ENCODE measurements around the gene BEGAIN.

Gene BEGAIN

DNA sequence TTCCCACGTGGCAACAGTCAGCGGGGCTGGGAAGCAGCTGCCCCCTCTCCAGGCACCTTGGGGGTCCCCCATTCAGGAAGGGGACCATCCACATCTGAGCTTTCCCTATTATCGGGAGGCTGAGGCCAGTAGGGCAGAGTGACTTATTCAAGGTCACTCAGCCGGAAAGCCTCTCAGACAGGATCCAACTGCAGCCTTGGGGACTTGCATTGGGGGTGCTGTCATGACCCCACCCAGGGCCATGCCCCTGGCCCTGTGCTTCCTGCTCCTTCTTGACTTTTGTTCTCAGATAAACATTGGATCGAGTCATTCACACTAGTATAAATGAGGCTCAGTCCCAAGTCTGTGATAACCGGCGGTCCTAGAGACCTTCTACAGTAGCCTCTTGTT is 12.6 kb downstream of the BEGAIN start:
- TF ChIP-seq, protein P1, sequence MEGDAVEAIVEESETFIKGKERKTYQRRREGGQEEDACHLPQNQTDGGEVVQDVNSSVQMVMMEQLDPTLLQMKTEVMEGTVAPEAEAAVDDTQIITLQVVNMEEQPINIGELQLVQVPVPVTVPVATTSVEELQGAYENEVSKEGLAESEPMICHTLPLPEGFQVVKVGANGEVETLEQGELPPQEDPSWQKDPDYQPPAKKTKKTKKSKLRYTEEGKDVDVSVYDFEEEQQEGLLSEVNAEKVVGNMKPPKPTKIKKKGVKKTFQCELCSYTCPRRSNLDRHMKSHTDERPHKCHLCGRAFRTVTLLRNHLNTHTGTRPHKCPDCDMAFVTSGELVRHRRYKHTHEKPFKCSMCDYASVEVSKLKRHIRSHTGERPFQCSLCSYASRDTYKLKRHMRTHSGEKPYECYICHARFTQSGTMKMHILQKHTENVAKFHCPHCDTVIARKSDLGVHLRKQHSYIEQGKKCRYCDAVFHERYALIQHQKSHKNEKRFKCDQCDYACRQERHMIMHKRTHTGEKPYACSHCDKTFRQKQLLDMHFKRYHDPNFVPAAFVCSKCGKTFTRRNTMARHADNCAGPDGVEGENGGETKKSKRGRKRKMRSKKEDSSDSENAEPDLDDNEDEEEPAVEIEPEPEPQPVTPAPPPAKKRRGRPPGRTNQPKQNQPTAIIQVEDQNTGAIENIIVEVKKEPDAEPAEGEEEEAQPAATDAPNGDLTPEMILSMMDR (conservative IDR thresholded peaks at IDR 0.05; ENCODE audit: low read length), result no peak
- no peak overlapping the region for H3K4me3 ChIP-seq (ENCODE audit: low read length)
- no peak for DNase-seq (ENCODE audit: low read depth)

- no peak overlapping the region for H3K4me3 ChIP-seq (ENCODE audit: low read length)
- DNase-seq (ENCODE audit: low read depth), result no peak
- TF ChIP-seq, protein P1 (conservative IDR thresholded peaks at IDR 0.05; ENCODE audit: low read length), result no peak
These were observed 13.2 kb downstream of the BEGAIN start for GRCh38 chr14:100573757-100574641.

- no peak for DNase-seq (ENCODE audit: low read depth)
- TF ChIP-seq, protein P1 (conservative IDR thresholded peaks at IDR 0.05; ENCODE audit: low read length), result no peak
- H3K4me3 ChIP-seq (ENCODE audit: low read length), result no peak overlapping the region
These were observed 14.0 kb downstream of the BEGAIN start for GRCh38 chr14:100573002-100573756.

- H3K4me3 ChIP-seq (ENCODE audit: low read length), result no peak overlapping the region
- TF ChIP-seq, protein P1 (conservative IDR thresholded peaks at IDR 0.05; ENCODE audit: low read length), result no peak
- DNase-seq (ENCODE audit: low read depth), result no peak
These were observed 14.7 kb downstream of the BEGAIN start for GRCh38 chr14:100572543-100572942.

DNA sequence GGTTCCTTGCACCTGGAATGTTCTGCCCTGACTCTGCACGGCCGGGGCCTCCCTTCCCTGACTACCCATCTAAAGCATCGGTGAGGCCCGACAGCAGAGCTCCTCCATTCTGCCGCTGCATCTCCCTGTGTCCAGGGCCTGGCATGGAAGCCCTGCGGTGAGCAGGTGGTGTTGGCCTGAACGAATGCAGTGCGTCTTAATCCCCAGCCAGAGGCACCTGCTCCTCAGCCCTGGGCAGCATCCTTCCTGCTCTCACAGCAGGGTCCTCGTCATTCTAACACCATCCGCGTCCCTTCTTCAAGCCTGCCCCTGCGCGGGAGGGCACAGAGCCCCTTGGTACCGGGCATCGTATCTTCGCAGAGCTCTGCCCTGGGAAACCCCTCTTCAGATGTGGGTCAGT is 15.4 kb downstream of the BEGAIN start:
- no peak for DNase-seq (ENCODE audit: low read depth)
- H3K4me3 ChIP-seq (ENCODE audit: low read length), result no peak overlapping the region
- TF ChIP-seq, protein P1 (conservative IDR thresholded peaks at IDR 0.05; ENCODE audit: low read length), result no peak

DNA sequence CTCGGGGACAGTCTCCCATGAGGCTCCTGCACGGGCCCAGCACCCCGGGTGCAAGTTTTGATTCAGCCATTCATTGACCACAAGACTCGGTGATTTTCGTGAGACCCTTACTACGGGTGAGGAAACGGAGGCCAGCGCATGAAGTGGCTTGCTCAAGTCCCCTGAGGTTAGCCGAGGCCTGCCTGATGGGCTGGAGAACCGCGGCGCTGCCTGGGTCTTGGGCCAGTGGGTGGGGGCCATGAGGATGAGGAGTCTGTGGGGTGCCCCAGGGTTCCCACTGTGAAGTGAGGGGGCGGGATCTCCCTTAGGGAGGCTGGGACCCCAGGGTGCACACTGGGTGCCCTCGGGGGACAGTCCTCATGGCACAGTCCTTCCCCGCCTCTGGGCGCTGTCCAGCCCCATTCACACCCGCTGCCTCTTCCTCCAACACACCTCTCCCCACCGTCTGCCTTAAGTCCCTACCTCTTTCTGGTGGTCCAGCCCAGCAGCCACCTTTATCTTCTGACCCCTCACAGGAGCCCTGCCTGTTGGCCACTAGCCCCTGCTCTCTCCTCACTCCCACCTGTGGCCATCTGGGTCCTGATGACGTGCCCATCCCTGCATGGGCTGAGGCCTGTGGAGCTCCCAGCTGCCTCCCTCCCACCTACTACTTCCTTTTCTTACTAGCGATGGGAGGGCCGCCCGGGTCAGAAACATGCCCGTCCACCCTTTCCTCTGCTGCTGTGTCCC is 16.3 kb downstream of the BEGAIN start:
- TF ChIP-seq, protein P1 (conservative IDR thresholded peaks at IDR 0.05; ENCODE audit: low read length), result no peak
- no peak overlapping the region for H3K4me3 ChIP-seq (ENCODE audit: low read length)
- DNase-seq (ENCODE audit: low read depth), result no peak
